Colonic mucosa (tissue), 4 donors: ENCODE measurements around the gene DTYMK. TPM values are rescaled to one million over a fixed set of nuclear protein-coding genes. Genes with fewer than 3 reads are reported as not detected.
"Not testable (repeated sequence)": the region's sequence is repeated elsewhere in the genome, so short reads cannot be mapped to it uniquely, and the experiment has no call there.

Experiments used
- DNase-seq: peaks from one replicate; pipeline ENCODE4 v3.0.0-alpha.2; 2020
- H3K27ac ChIP-seq: fragments of 200-600 bp; one replicate; pipeline ENCODE4 v1.8.0; 2021
- H3K27me3 ChIP-seq: fragments of 200-600 bp; one replicate; pipeline ENCODE4 v1.8.0; 2021
- H3K36me3 ChIP-seq: fragments of 200-600 bp; one replicate; pipeline ENCODE4 v1.8.0; 2021
- H3K4me1 ChIP-seq: fragments of 200-600 bp; one replicate; pipeline ENCODE4 v1.8.0; 2021; ENCODE audit warnings: mild to moderate bottlenecking
- H3K4me3 ChIP-seq: fragments of 200-600 bp; one replicate; pipeline ENCODE4 v1.8.0; 2021
- H3K9ac ChIP-seq, 2 donors: one replicate each; pipeline ENCODE4 v1.7.0; 2013; ENCODE audit warnings: control low read depth in 2 of 2, low read depth in 2 of 2, low read length in 2 of 2
- H3K9me3 ChIP-seq: fragments of 200-600 bp; one replicate; pipeline ENCODE4 v1.8.0; 2021
- intact Hi-C: fragments of 100-400 bp; cut with DNase I; formaldehyde crosslinking; loops from one replicate; pipeline ENCODE4 v1.14.1; 2022
- total RNA-seq, 2 donors: library from RNA; stranded (reverse); fragmentation: NEBNext Ultra II Directional in 1 of 2; extraction: Animal tissue kit (Norgen Biotek cat#: 25700) in 1 of 2; gene quantifications; one replicate each; pipeline ENCODE4 v1.2.1, GENCODE V29; 2021
- TF ChIP-seq, protein P1 (sequence below): fragments of 200-600 bp; IDR thresholded peaks from one replicate; pipeline ENCODE4 v1.8.0; 2022; ENCODE audit warnings: antibody characterized with exemption, mild to moderate bottlenecking
- donor health status: healthy.
- donor health status: DM: no; HTN: no; CAD: no.
- donor health status: DM: no; HTN: no; CAD: no.

The DTYMK gene
- total RNA-seq, 2 donors from 2014 or later: 22.6 to 106 TPM

DNA sequence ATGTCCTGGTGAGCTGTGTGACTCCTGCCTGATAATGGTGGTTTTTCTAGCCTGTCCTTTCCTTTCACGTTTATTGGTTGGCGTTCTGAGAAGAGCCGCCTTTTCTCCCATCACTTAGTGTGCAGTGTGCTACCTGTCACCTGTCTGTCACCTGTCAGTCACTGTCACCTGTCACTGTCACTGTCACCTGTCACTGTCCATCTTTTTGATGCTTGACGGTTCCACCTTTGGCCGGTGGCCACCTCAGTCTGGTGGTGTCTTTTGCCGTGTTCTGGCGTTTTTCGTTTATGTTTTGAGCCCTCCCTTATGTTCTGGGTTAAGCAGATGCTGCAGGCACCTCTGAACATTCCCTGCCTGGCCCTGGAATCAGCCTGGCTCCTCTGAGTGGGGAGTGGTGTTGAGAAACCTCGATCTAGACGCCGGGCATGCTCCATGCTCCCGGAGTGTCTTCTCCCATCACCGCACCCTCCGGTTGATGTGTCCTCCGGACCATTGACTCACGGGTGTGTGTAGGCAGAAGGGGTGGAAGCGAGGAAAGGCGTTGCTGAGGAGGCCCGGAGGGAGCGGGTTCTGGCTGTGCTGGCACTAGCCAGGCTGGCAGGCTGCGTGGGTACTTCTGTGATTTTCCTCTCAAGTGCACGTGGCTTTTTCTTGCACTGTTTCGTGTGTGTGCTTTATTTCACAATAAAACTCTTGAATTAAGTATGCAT lies 20.7 kb downstream of the DTYMK start:
- no peaks in the 10 kb centered on the region for H3K4me1 ChIP-seq
- no peaks in the 10 kb centered on the region for H3K9me3 ChIP-seq
- H3K27me3 ChIP-seq: no peaks in the 10 kb centered on the region
- peaks cover 9% of the 10 kb centered on the region for H3K36me3 ChIP-seq
- TF ChIP-seq, protein P1, sequence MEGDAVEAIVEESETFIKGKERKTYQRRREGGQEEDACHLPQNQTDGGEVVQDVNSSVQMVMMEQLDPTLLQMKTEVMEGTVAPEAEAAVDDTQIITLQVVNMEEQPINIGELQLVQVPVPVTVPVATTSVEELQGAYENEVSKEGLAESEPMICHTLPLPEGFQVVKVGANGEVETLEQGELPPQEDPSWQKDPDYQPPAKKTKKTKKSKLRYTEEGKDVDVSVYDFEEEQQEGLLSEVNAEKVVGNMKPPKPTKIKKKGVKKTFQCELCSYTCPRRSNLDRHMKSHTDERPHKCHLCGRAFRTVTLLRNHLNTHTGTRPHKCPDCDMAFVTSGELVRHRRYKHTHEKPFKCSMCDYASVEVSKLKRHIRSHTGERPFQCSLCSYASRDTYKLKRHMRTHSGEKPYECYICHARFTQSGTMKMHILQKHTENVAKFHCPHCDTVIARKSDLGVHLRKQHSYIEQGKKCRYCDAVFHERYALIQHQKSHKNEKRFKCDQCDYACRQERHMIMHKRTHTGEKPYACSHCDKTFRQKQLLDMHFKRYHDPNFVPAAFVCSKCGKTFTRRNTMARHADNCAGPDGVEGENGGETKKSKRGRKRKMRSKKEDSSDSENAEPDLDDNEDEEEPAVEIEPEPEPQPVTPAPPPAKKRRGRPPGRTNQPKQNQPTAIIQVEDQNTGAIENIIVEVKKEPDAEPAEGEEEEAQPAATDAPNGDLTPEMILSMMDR: peak; percentile 9
- no peak for DNase-seq
- no peak overlapping the region for H3K27ac ChIP-seq
- no peak overlapping the region for H3K9ac ChIP-seq
- intact Hi-C loops: no loop called here
- no peak overlapping the region for H3K4me3 ChIP-seq

- H3K36me3 ChIP-seq, H3K9ac ChIP-seq, H3K27ac ChIP-seq, intact Hi-C loops, H3K4me3 ChIP-seq, H3K27me3 ChIP-seq, H3K4me1 ChIP-seq, H3K9me3 ChIP-seq: not testable (repeated sequence)
- DNase-seq: peak; percentile 69
Observed at GRCh38 chr2:241662731-241663130, 23.9 kb downstream of the DTYMK start.

- no peaks in the 10 kb centered on the region for H3K36me3 ChIP-seq
- no peak for DNase-seq
Observed at GRCh38 chr2:241660593-241661213, 25.9 kb downstream of the DTYMK start.

DNA sequence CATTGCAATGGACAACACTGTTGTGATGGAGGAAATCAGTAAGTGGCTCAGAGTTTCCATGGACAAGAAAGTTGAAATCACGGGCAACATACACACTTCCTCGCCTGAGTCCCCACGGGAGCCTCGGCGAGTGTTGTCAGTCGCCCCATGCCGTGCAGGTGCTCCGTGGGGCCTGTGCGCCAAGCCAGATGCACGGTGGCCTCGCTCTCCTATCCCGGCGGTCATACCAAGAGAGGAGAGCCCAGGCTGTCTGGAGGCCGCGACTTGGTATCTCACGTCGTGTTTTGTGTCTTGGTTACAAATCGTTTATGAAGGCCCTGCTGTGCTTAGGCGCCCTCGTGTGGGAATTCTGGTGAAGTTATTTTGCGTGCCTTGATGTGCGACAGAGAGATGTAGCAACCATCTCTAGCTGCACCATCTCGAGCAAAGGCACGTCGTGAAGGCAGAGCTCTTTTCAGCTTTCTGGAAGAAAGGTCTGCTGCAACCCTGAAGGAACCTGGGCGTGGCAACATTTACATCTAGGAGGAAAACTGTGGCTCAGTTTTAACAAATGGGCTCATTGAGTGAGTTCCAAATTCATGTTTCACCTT lies 27.4 kb downstream of the DTYMK start:
- H3K36me3 ChIP-seq: peaks cover 5% of the 10 kb centered on the region
- TF ChIP-seq, protein P1: peak; percentile 52
- H3K4me1 ChIP-seq: no peaks in the 10 kb centered on the region

More at GRCh38 chr2:241660593-241661213, 25.9 kb downstream of the DTYMK start:
- H3K9ac ChIP-seq: no peak overlapping the region
- no peaks in the 10 kb centered on the region for H3K27me3 ChIP-seq
- H3K4me3 ChIP-seq: no peak overlapping the region
- no peaks in the 10 kb centered on the region for H3K4me1 ChIP-seq
- intact Hi-C loops: no loop called here
- no peaks in the 10 kb centered on the region for H3K9me3 ChIP-seq
- TF ChIP-seq, protein P1: no peak
- no peak overlapping the region for H3K27ac ChIP-seq

DNA sequence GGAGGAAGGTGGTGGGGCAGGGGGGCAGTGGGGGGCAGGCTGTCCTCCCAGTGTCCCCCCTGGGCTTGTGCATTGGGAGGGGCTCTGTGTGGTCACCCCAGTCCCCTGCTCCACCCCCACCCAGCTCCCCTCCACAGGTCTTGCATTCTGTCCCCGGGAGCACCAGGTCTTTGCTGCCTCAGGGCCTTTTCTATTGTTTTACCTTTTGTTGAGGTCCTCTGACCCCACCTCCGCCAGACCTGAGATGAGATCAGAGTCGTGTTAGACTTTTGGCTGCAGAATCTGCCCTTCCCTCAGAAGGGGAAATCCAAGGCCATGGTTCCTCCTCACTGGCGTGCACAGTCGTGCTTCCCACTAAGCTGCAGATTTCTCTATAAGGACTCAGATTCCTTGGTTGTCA lies 28.3 kb downstream of the DTYMK start:
- no peak for DNase-seq
- Histone ChIP-seq H3K36me3 (peaks cover 8% of the 10 kb centered on the region), H3K4me1 (no peaks in the 10 kb centered on the region), H3K4me3 (no peak overlapping the region), H3K27me3 (no peaks in the 10 kb centered on the region), H3K9me3 (no peaks in the 10 kb centered on the region), H3K27ac (no peak overlapping the region), H3K9ac (no peak overlapping the region)
- TF ChIP-seq, protein P1: no peak
- intact Hi-C loops: no loop called here

More for the DNA sequence above, 27.4 kb downstream of the DTYMK start:
- Histone ChIP-seq H3K9me3 (no peaks in the 10 kb centered on the region), H3K27ac (no peak overlapping the region), H3K4me3 (no peak overlapping the region), H3K9ac (no peak overlapping the region), H3K27me3 (no peaks in the 10 kb centered on the region)
- intact Hi-C loops: no loop called here
- peak; percentile 74 for DNase-seq

GRCh38 chr2:241657786-241658254 lies 28.8 kb downstream of the DTYMK start:
- intact Hi-C loops: no loop called here
- peaks cover 11% of the 10 kb centered on the region for H3K36me3 ChIP-seq
- no peak overlapping the region for H3K27ac ChIP-seq
- DNase-seq: no peak
- no peaks in the 10 kb centered on the region for H3K4me1 ChIP-seq
- H3K4me3 ChIP-seq: no peak overlapping the region
- no peaks in the 10 kb centered on the region for H3K9me3 ChIP-seq
- TF ChIP-seq, protein P1: no peak
- no peaks in the 10 kb centered on the region for H3K27me3 ChIP-seq
- no peak overlapping the region for H3K9ac ChIP-seq
